ENCODE measurements around the gene CORIN. TPM values are rescaled to one million over a fixed set of nuclear protein-coding genes. Genes with fewer than 3 reads are reported as not detected.

CORIN gene
- total and polyA plus RNA-seq, 2 experiments from 2014 or later, result not detected

DNA sequence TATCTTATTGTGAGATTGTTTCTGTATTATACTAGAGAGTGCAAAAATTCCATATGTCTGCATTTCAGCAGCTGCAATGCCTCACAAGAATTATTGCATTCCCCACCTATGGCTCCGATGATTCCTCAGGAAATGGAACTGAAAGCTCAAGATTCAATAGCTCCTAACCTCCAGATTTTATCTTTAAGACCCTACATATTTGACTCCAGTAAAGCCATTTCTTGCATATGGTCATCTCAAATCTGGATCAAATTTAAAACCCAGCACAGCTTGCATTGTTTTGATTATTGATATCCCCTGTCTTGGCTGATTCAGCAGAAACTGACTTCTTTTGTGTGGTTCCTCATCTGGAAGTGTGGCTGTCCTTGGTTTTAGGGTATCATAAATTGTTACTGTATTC, 142.6 kb downstream of the CORIN start (continued):
- TF ChIP-seq, protein P1, sequence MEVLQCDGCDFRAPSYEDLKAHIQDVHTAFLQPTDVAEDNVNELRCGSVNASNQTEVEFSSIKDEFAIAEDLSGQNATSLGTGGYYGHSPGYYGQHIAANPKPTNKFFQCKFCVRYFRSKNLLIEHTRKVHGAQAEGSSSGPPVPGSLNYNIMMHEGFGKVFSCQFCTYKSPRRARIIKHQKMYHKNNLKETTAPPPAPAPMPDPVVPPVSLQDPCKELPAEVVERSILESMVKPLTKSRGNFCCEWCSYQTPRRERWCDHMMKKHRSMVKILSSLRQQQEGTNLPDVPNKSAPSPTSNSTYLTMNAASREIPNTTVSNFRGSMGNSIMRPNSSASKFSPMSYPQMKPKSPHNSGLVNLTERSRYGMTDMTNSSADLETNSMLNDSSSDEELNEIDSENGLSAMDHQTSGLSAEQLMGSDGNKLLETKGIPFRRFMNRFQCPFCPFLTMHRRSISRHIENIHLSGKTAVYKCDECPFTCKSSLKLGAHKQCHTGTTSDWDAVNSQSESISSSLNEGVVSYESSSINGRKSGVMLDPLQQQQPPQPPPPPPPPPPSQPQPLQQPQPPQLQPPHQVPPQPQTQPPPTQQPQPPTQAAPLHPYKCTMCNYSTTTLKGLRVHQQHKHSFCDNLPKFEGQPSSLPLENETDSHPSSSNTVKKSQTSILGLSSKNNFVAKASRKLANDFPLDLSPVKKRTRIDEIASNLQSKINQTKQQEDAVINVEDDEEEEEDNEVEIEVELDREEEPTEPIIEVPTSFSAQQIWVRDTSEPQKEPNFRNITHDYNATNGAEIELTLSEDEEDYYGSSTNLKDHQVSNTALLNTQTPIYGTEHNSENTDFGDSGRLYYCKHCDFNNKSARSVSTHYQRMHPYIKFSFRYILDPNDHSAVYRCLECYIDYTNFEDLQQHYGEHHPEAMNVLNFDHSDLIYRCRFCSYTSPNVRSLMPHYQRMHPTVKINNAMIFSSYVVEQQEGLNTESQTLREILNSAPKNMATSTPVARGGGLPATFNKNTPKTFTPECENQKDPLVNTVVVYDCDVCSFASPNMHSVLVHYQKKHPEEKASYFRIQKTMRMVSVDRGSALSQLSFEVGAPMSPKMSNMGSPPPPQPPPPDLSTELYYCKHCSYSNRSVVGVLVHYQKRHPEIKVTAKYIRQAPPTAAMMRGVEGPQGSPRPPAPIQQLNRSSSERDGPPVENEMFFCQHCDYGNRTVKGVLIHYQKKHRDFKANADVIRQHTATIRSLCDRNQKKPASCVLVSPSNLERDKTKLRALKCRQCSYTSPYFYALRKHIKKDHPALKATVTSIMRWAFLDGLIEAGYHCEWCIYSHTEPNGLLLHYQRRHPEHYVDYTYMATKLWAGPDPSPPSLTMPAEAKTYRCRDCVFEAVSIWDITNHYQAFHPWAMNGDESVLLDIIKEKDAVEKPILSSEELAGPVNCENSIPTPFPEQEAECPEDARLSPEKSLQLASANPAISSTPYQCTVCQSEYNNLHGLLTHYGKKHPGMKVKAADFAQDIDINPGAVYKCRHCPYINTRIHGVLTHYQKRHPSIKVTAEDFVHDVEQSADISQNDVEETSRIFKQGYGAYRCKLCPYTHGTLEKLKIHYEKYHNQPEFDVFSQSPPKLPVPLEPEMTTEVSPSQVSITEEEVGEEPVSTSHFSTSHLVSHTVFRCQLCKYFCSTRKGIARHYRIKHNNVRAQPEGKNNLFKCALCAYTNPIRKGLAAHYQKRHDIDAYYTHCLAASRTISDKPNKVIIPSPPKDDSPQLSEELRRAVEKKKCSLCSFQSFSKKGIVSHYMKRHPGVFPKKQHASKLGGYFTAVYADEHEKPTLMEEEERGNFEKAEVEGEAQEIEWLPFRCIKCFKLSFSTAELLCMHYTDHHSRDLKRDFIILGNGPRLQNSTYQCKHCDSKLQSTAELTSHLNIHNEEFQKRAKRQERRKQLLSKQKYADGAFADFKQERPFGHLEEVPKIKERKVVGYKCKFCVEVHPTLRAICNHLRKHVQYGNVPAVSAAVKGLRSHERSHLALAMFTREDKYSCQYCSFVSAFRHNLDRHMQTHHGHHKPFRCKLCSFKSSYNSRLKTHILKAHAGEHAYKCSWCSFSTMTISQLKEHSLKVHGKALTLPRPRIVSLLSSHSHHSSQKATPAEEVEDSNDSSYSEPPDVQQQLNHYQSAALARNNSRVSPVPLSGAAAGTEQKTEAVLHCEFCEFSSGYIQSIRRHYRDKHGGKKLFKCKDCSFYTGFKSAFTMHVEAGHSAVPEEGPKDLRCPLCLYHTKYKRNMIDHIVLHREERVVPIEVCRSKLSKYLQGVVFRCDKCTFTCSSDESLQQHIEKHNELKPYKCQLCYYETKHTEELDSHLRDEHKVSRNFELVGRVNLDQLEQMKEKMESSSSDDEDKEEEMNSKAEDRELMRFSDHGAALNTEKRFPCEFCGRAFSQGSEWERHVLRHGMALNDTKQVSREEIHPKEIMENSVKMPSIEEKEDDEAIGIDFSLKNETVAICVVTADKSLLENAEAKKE (CRISPR knock-in tag; IDR thresholded peaks at IDR 0.05), result no peak
- TF ChIP-seq ZNF114 (CRISPR knock-in tag; IDR thresholded peaks at IDR 0.05) (no peak), EZH2 (IDR thresholded peaks at IDR 0.05; ENCODE audit: low read depth, unreplicated experiment) (no peak)
- TF ChIP-seq, protein P2, sequence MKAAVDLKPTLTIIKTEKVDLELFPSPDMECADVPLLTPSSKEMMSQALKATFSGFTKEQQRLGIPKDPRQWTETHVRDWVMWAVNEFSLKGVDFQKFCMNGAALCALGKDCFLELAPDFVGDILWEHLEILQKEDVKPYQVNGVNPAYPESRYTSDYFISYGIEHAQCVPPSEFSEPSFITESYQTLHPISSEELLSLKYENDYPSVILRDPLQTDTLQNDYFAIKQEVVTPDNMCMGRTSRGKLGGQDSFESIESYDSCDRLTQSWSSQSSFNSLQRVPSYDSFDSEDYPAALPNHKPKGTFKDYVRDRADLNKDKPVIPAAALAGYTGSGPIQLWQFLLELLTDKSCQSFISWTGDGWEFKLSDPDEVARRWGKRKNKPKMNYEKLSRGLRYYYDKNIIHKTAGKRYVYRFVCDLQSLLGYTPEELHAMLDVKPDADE (IDR thresholded peaks at IDR 0.05), result no peak

DNA sequence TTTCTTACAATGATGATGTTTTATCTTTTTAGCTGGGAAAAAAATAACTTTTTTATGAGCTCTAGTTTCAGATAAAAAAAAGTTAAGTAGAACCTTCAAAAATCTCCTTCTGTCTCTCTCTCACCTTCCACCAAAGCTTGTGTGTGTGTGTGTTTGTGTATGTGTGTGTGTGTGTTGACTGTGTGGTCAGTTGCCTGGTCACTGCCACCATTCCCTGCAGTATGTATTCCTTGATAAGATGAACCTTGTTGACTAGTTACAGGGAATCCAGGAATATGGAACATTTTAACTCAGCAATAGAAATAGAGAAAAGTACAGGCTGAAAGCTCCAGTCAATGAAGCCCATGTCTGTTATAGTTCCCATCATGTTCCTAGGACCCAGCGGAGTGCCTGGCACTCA, 143.5 kb downstream of the CORIN start:
- no peaks in the 10 kb centered on the region for H3K4me1 ChIP-seq (ENCODE audit: insufficient read depth)
- H3K36me3 ChIP-seq (ENCODE audit: insufficient read depth), result no peaks in the 10 kb centered on the region
- no peaks in the 10 kb centered on the region for H3K27me3 Mint-ChIP-seq (ENCODE audit: insufficient read depth, low read depth, poor library complexity)
- H4K20me1 ChIP-seq (replicated peaks; ENCODE audit: insufficient read depth), result no peaks in the 10 kb centered on the region
- H3F3A ChIP-seq (replicated peaks; ENCODE audit: low read depth), result no peaks in the 10 kb centered on the region
- H3K27ac Mint-ChIP-seq, result no peak overlapping the region
- H3K9me3 Mint-ChIP-seq, result no peaks in the 10 kb centered on the region
- DNase-seq (ENCODE audit: low spot score) (no peak), ATAC-seq (no peak)
- peaks cover 5% of the 10 kb centered on the region for H3K4me1 Mint-ChIP-seq
- no peaks in the 10 kb centered on the region for H3K79me2 ChIP-seq (replicated peaks; ENCODE audit: insufficient read depth)
- H3K9me2 ChIP-seq (ENCODE audit: insufficient read depth), result no peaks in the 10 kb centered on the region
- H3K27me3 ChIP-seq (ENCODE audit: insufficient read depth), result no peaks in the 10 kb centered on the region
- H3K4me2 ChIP-seq, result no peak overlapping the region
- H3K36me3 Mint-ChIP-seq (ENCODE audit: low read depth), result no peaks in the 10 kb centered on the region
- H3K4me3 Mint-ChIP-seq, result no peak overlapping the region
- no peak overlapping the region for H2AFZ ChIP-seq
- no peak overlapping the region for H3K4me3 ChIP-seq
- H3K27ac ChIP-seq (ENCODE audit: low read depth), result no peak overlapping the region
- TF ChIP-seq EZH2phosphoT487 (IDR thresholded peaks at IDR 0.05; ENCODE audit: unreplicated experiment) (no peak), ZNF114 (CRISPR knock-in tag; IDR thresholded peaks at IDR 0.05) (no peak), POLR2AphosphoS5 (IDR thresholded peaks at IDR 0.05; ENCODE audit: low read depth) (no peak), NANOG (IDR thresholded peaks at IDR 0.05; ENCODE audit: borderline replicate concordance) (no peak), CREB1 (CRISPR knock-in tag; IDR thresholded peaks at IDR 0.05; ENCODE audit: low read depth) (no peak), JUNB (IDR thresholded peaks at IDR 0.05; ENCODE audit: unreplicated experiment) (no peak), EZH2 (IDR thresholded peaks at IDR 0.05; ENCODE audit: low read depth, unreplicated experiment) (no peak), ZNF331 (CRISPR knock-in tag; IDR thresholded peaks at IDR 0.05; ENCODE audit: low read depth) (no peak), STAT1 (IDR thresholded peaks at IDR 0.05; ENCODE audit: unreplicated experiment) (no peak)
- TF ChIP-seq, protein P3, sequence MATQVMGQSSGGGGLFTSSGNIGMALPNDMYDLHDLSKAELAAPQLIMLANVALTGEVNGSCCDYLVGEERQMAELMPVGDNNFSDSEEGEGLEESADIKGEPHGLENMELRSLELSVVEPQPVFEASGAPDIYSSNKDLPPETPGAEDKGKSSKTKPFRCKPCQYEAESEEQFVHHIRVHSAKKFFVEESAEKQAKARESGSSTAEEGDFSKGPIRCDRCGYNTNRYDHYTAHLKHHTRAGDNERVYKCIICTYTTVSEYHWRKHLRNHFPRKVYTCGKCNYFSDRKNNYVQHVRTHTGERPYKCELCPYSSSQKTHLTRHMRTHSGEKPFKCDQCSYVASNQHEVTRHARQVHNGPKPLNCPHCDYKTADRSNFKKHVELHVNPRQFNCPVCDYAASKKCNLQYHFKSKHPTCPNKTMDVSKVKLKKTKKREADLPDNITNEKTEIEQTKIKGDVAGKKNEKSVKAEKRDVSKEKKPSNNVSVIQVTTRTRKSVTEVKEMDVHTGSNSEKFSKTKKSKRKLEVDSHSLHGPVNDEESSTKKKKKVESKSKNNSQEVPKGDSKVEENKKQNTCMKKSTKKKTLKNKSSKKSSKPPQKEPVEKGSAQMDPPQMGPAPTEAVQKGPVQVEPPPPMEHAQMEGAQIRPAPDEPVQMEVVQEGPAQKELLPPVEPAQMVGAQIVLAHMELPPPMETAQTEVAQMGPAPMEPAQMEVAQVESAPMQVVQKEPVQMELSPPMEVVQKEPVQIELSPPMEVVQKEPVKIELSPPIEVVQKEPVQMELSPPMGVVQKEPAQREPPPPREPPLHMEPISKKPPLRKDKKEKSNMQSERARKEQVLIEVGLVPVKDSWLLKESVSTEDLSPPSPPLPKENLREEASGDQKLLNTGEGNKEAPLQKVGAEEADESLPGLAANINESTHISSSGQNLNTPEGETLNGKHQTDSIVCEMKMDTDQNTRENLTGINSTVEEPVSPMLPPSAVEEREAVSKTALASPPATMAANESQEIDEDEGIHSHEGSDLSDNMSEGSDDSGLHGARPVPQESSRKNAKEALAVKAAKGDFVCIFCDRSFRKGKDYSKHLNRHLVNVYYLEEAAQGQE (IDR thresholded peaks at IDR 0.05; ENCODE audit: unreplicated experiment), result no peak
- TF ChIP-seq, protein P2 (IDR thresholded peaks at IDR 0.05), result no peak

All from GM23338 (cell line).